ENCODE measurements around the gene NELL1. TPM values are rescaled to one million over a fixed set of nuclear protein-coding genes. Genes with fewer than 3 reads are reported as not detected.

NELL1 gene
- total and polyA plus RNA-seq, 7 donors: 0.01 TPM; not detected in 6

DNA sequence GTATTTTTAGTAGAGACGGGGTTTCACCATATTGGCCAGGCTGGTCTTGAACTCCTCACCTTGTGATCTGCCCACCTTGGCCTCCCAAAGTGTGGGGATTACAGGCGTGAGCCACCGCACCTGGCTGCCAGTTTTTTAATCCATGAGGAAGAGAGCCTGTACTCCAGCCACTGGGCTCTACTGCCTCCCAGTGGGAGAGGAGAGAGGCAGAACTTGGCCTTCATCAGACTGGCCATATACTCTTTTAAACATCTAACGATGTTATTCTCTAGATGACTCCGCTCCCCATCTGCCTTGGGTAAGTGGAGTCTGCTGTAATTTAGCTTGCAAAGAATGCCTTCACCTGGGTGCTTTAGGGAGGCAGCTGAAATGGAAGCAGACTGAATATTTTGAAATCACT is 35.3 kb upstream of the NELL1 start:
- Histone ChIP-seq H3K27me3 (ENCODE audit: insufficient read depth in 3 of 3, low read length in 2 of 3) (no peaks in the 10 kb centered on the region), H3K36me3 (ENCODE audit: insufficient read depth in 1 of 2, low read depth in 1 of 2) (no peaks in the 10 kb centered on the region), H3K4me3 (no peak overlapping the region), H3K27ac (no peak overlapping the region), H3K4me1 (no peaks in the 10 kb centered on the region), H3K9me3 (no peaks in the 10 kb centered on the region)
- TF ChIP-seq, protein P1, sequence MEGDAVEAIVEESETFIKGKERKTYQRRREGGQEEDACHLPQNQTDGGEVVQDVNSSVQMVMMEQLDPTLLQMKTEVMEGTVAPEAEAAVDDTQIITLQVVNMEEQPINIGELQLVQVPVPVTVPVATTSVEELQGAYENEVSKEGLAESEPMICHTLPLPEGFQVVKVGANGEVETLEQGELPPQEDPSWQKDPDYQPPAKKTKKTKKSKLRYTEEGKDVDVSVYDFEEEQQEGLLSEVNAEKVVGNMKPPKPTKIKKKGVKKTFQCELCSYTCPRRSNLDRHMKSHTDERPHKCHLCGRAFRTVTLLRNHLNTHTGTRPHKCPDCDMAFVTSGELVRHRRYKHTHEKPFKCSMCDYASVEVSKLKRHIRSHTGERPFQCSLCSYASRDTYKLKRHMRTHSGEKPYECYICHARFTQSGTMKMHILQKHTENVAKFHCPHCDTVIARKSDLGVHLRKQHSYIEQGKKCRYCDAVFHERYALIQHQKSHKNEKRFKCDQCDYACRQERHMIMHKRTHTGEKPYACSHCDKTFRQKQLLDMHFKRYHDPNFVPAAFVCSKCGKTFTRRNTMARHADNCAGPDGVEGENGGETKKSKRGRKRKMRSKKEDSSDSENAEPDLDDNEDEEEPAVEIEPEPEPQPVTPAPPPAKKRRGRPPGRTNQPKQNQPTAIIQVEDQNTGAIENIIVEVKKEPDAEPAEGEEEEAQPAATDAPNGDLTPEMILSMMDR (IDR thresholded peaks at IDR 0.05): no peak
- DNase-seq (no peak), ATAC-seq (no peak)
- intact Hi-C loops (cut with DNase I): no loop called here
- 79 to 84% (median 83%) methylated on average over 4 to 5 of the region's 5 CpGs for WGBS, 3 donors

DNA sequence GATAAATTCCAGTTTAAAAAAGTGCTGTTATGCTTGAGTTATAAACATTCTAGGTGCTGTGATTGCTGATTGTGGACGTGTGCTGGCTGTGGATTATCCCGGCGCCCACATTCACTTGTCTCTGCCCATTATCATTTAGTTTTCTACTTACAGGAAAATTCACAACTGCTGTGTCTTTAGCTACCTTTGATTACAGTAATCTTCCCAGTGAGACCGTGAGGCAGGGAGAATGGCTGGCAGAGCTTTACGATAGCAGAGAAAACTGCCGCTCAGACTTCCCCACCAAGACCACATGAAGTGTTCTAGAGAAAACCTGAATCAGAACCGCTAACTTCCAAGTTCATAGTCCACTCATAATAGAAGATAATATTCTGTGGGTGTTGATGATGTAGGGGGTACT is 34.6 kb upstream of the NELL1 start:
- intact Hi-C loops (cut with DNase I): no loop called here
- ATAC-seq (no peak), DNase-seq (no peak)
- 73 to 76% (median 75%) methylated on average over 7 of the region's 7 CpGs for WGBS, 3 donors
- Histone ChIP-seq H3K27me3 (ENCODE audit: insufficient read depth in 3 of 3, low read length in 2 of 3) (no peaks in the 10 kb centered on the region), H3K27ac (no peak overlapping the region), H3K4me1 (no peaks in the 10 kb centered on the region), H3K36me3 (ENCODE audit: insufficient read depth in 1 of 2, low read depth in 1 of 2) (no peaks in the 10 kb centered on the region), H3K9me3 (no peaks in the 10 kb centered on the region), H3K4me3 (no peak overlapping the region)
- TF ChIP-seq, protein P1 (IDR thresholded peaks at IDR 0.05): no peak

DNA sequence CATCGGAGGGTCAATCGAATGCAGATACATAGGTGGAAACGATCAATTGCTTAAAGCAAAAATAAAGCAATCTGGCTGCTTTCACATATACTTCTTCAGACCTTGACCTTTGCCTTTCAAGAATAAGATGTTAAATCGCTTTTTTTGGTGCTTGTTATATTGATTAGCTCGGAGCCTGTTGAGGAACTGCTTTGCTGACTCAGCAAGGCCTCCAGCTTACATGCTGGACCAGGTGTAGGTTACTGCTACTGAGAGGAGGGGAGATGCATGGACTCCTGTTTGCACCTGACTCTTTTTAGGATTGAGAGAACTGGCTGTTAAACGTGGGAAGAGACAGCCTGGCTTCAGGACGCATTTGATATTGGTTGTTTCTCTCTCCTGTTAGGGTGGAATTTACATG is 31.3 kb upstream of the NELL1 start:
- no peaks in the 10 kb centered on the region for H3K9me3 ChIP-seq
- intact Hi-C loops (cut with DNase I): no loop called here
- DNase-seq: no peak
- WGBS, 3 donors: 70 to 83% (median 81%) methylated on average over 7 of the region's 7 CpGs
- H3K4me1 ChIP-seq: no peaks in the 10 kb centered on the region
- no peak for ATAC-seq
- no peak overlapping the region for H3K4me3 ChIP-seq
- H3K27ac ChIP-seq: no peak overlapping the region
- no peaks in the 10 kb centered on the region for H3K27me3 ChIP-seq (ENCODE audit: insufficient read depth in 3 of 3, low read length in 2 of 3)
- H3K36me3 ChIP-seq (ENCODE audit: insufficient read depth in 1 of 2, low read depth in 1 of 2): no peaks in the 10 kb centered on the region
- TF ChIP-seq, protein P1 (IDR thresholded peaks at IDR 0.05): no peak

DNA sequence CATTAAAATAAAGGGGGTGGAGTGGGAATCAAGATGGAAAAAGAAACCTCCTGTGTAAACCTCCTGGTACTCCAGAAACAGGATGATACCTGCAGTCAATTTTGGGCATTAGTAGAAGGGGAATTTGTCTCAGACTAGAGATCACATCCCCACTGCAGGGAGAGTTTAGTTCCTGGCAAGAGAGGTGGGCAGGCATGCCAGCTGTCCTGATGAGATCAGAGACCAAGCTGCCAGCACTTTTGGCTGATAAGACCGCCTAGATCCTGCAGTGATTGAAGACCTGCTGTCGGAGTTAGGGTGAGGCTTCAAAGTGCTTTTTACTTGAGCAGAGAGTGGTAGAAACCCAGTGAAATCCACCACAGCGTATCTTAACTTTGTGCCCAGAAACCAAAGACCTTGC is 29.7 kb upstream of the NELL1 start:
- Histone ChIP-seq H3K9me3 (no peaks in the 10 kb centered on the region), H3K4me1 (no peaks in the 10 kb centered on the region), H3K36me3 (ENCODE audit: insufficient read depth in 1 of 2, low read depth in 1 of 2) (no peaks in the 10 kb centered on the region), H3K27me3 (ENCODE audit: insufficient read depth in 3 of 3, low read length in 2 of 3) (no peaks in the 10 kb centered on the region), H3K27ac (no peak overlapping the region), H3K4me3 (no peak overlapping the region)
- intact Hi-C loops (cut with DNase I): loop anchor here in 1 of 2 donors (10.0 kb wide), 1 partner anchor 1665 kb away; no protein-coding TSS in a partner anchor
- TF ChIP-seq, protein P1 (IDR thresholded peaks at IDR 0.05): no peak
- ATAC-seq: no peak
- DNase-seq: no peak
- WGBS, 3 donors: 23 to 29% (median 24%) methylated on average over 3 of the region's 3 CpGs

DNA sequence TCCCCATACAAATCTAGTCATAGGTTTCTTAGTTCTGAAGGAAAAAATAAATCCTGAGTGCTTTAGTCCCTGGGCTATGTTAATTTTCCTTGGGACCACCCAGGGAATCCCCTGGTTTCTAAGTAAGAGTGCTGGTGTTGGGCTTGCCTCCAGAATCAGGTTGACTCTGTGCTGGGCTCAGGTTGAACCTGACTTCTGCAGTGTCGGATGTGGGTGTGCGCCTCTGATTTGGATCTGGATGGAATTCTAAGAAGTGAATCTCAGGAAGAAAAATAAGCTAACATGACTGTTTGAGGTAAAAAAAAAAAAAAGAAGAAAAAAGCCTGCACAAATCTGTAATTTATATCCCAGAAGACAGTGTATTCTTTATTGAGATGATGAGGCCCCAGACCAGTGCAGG is 29.0 kb upstream of the NELL1 start:
- no peaks in the 10 kb centered on the region for H3K9me3 ChIP-seq
- no peak overlapping the region for H3K27ac ChIP-seq
- intact Hi-C loops (cut with DNase I): loop anchor here in 1 of 2 donors (10.0 kb wide), 1 partner anchor 1664 kb away; no protein-coding TSS in a partner anchor
- no peak for DNase-seq
- 88 to 95% (median 92%) methylated on average over 2 of the region's 2 CpGs for whole genome bisulfite sequencing, 3 donors
- no peak for ATAC-seq
- no peaks in the 10 kb centered on the region for H3K27me3 ChIP-seq (ENCODE audit: insufficient read depth in 3 of 3, low read length in 2 of 3)
- no peaks in the 10 kb centered on the region for H3K4me1 ChIP-seq
- H3K4me3 ChIP-seq: no peak overlapping the region
- TF ChIP-seq, protein P1 (IDR thresholded peaks at IDR 0.05): no peak
- no peaks in the 10 kb centered on the region for H3K36me3 ChIP-seq (ENCODE audit: insufficient read depth in 1 of 2, low read depth in 1 of 2)

Measured in psoas muscle (tissue), 8 donors.